LNCaP clone FGC (cell line): ENCODE measurements around the gene KRTAP12-3.
"Not testable (repeated sequence)": the region's sequence is repeated elsewhere in the genome, so short reads cannot be mapped to it uniquely, and the experiment has no call there.

Experiments
- DNase-seq: peaks from one replicate; pipeline ENCODE4 v3.0.0-alpha.2; 2011; ENCODE audit warnings: low read depth
- H3K4me3 ChIP-seq: 2 replicates; pipeline ENCODE4 v1.5.1; 2011; ENCODE audit warnings: mild to moderate bottlenecking, low read depth, low read length, control low read depth
- TF ChIP-seq, protein P1 (sequence below): IDR thresholded peaks from 2 replicates; pipeline ENCODE4 v1.5.1; 2012; ENCODE audit warnings: mild to moderate bottlenecking; ENCODE audit not compliant: control insufficient read depth, insufficient read depth; ENCODE audit errors: extremely low read depth

The KRTAP12-3 gene

DNA sequence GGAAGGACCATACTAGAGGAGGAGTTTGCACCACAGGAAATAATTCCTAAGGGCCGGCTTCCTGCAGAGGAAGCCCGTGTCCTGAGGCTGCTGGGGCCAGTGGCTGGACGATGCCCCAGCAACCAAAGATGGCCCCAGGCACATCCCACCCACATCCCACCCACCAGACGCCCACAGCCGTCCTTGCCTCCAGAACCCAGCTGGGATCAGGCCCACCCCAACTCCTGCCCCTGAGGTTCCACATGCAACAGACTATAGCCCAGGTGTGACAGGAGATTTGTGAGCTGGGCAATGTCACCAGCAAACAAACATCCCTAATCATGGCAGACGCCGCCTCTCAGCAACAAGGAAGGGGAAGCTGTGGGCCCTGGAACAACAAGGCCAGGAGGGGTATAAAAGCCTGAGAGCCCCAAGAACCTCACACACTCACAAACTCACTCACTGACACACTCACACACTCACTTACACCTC is 31.0 kb upstream of the KRTAP12-3 start, which contains the start of gene KRTAP10-9:
Gene KRTAP10-9 (plus strand): TSS at position 421 of the 471 bp plus-strand sequence. CDS start 79 bp downstream, outside the sequence.
- H3K4me3 ChIP-seq = no peak within 1 kb of the TSS
- TF ChIP-seq, protein P1, sequence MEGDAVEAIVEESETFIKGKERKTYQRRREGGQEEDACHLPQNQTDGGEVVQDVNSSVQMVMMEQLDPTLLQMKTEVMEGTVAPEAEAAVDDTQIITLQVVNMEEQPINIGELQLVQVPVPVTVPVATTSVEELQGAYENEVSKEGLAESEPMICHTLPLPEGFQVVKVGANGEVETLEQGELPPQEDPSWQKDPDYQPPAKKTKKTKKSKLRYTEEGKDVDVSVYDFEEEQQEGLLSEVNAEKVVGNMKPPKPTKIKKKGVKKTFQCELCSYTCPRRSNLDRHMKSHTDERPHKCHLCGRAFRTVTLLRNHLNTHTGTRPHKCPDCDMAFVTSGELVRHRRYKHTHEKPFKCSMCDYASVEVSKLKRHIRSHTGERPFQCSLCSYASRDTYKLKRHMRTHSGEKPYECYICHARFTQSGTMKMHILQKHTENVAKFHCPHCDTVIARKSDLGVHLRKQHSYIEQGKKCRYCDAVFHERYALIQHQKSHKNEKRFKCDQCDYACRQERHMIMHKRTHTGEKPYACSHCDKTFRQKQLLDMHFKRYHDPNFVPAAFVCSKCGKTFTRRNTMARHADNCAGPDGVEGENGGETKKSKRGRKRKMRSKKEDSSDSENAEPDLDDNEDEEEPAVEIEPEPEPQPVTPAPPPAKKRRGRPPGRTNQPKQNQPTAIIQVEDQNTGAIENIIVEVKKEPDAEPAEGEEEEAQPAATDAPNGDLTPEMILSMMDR = no peak
- no peak for DNase-seq

- not testable (repeated sequence) for DNase-seq, H3K4me3 ChIP-seq
Observed at GRCh38 chr21:44627181-44627822, 30.4 kb upstream of the KRTAP12-3 start.

DNA sequence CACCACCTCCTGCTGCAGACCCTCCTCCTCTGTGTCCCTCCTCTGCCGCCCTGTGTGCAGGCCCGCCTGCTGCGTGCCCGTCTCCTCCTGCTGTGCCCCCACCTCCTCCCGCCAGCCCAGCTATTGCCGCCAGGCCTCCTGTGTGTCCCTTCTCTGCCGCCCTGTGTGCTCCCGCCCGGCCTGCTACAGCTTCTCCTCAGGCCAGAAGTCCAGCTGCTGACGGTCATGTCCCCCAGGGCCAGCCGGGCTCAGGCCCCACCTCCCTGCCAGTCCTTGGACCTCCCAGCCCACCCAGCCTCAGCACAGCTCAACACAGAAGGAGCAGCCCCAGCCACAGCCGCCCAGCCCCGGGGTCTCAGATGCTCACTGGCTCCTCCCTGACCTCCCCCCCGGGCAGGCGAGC is 29.9 kb upstream of the KRTAP12-3 start:
- H3K4me3 ChIP-seq, DNase-seq: not testable (repeated sequence)

- H3K4me3 ChIP-seq = no peak overlapping the region
- DNase-seq = no peak
- TF ChIP-seq, protein P1 = no peak
Observed at GRCh38 chr21:44628707-44629391, 28.9 kb upstream of the KRTAP12-3 start.

- no peak for DNase-seq
- TF ChIP-seq, protein P1 = no peak
- H3K4me3 ChIP-seq = no peak overlapping the region
Observed at GRCh38 chr21:44630440-44630839, 27.3 kb upstream of the KRTAP12-3 start.

GRCh38 chr21:44632067-44632466 is 25.7 kb upstream of the KRTAP12-3 start:
- no peak overlapping the region for H3K4me3 ChIP-seq
- DNase-seq = no peak
- TF ChIP-seq, protein P1 = no peak

DNA sequence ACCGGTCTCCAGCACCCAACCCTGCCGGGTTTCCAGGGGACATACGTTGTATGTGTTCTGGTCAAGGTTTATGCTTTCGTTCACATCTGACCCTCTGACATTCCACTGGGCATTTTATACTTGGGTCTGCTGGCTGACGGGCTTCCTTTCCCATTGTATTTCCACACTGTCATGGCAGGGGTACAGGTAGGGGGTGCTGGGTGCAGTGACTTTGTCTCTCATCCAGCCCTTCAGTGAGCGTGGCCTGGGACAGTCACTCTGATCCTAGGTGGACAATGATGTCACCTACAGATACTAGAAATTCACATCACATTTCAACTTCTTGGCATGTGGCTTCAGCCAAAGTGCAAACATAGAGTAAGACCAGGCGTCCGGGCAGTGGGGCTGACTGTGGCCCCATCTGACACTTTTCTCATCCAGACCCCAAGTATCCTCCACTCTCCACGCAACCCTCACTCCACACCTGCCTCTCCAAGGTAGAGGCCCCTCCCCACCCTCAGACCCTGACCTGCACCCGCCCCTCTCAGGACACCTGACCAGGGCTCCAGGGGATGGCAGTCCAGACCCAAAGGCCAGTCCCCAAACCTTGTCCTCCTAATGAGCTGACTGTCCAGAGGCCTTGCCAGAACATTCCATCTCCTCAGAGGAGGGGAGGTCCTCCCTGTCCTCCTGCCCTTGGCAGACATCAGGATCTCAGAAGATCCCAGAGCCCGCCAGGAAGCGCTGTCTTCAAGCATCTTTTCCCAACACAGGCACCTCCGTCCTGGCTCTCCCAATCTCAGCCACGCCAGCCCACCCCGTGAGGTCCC is 21.3 kb upstream of the KRTAP12-3 start:
- TF ChIP-seq, protein P1 = no peak
- H3K4me3 ChIP-seq = no peak overlapping the region
- no peak for DNase-seq
